Pons (tissue), 1 donor: ENCODE results near the gene ABCA10.
"Not testable (repeated sequence)": the region's sequence is repeated elsewhere in the genome, so short reads cannot be mapped to it uniquely, and the experiment has no call there.

Source experiments
- DNase-seq: peaks from one replicate; pipeline ENCODE4 v3.0.0-alpha.2; 2016; ENCODE audit warnings: low spot score

The ABCA10 gene

GRCh38 chr17:69228576-69228975 lies at the start of gene ABCA10:
Gene ABCA10, minus strand, starts transcription at chr17:69228824. Its CDS starts 3,466 bp downstream, at chr17:69225358.
- DNase-seq = no peak

- not testable (repeated sequence) for DNase-seq
Observed at GRCh38 chr17:69276279-69276678, 47.7 kb upstream of the ABCA10 start.

- no peak for DNase-seq
Observed at GRCh38 chr17:69275751-69276150, 47.1 kb upstream of the ABCA10 start.

- DNase-seq = no peak
Observed at GRCh38 chr17:69271023-69271422, 42.4 kb upstream of the ABCA10 start.

GRCh38 chr17:69269131-69269998 lies 40.7 kb upstream of the ABCA10 start:
- DNase-seq = no peak

GRCh38 chr17:69268543-69269014 lies 40.0 kb upstream of the ABCA10 start:
- DNase-seq = no peak

GRCh38 chr17:69267219-69267618 lies 38.6 kb upstream of the ABCA10 start:
- no peak for DNase-seq

GRCh38 chr17:69265873-69266272 lies 37.2 kb upstream of the ABCA10 start:
- no peak for DNase-seq

GRCh38 chr17:69254187-69254586 lies 25.6 kb upstream of the ABCA10 start:
- DNase-seq = no peak

GRCh38 chr17:69250641-69251040 lies 22.0 kb upstream of the ABCA10 start:
- no peak for DNase-seq

GRCh38 chr17:69246726-69247375 lies 18.2 kb upstream of the ABCA10 start:
- peak; percentile 89 for DNase-seq

GRCh38 chr17:69246202-69246601 lies 17.6 kb upstream of the ABCA10 start:
- no peak for DNase-seq

GRCh38 chr17:69245617-69246016 lies 17.0 kb upstream of the ABCA10 start:
- DNase-seq = no peak

GRCh38 chr17:69239611-69240600 lies 11.3 kb upstream of the ABCA10 start:
- peak; percentile 49 for DNase-seq

- no peak for DNase-seq
Observed at GRCh38 chr17:69236946-69237345, 8.3 kb upstream of the ABCA10 start.

GRCh38 chr17:69236464-69236863 lies 7.8 kb upstream of the ABCA10 start:
- DNase-seq = no peak

- peak; percentile 93 for DNase-seq
Observed at GRCh38 chr17:69235338-69236058, 6.9 kb upstream of the ABCA10 start.

GRCh38 chr17:69232650-69233049 lies 4.0 kb upstream of the ABCA10 start:
- no peak for DNase-seq

- DNase-seq = no peak
Observed at GRCh38 chr17:69231521-69231920, 2.9 kb upstream of the ABCA10 start.

- no peak for DNase-seq
Observed at GRCh38 chr17:69230939-69231338, 2.3 kb upstream of the ABCA10 start.

- no peak for DNase-seq
Observed at GRCh38 chr17:69228018-69228417, 606 bp downstream of the ABCA10 start.
